ENCODE measurements around the gene PPM1L.

DNA sequence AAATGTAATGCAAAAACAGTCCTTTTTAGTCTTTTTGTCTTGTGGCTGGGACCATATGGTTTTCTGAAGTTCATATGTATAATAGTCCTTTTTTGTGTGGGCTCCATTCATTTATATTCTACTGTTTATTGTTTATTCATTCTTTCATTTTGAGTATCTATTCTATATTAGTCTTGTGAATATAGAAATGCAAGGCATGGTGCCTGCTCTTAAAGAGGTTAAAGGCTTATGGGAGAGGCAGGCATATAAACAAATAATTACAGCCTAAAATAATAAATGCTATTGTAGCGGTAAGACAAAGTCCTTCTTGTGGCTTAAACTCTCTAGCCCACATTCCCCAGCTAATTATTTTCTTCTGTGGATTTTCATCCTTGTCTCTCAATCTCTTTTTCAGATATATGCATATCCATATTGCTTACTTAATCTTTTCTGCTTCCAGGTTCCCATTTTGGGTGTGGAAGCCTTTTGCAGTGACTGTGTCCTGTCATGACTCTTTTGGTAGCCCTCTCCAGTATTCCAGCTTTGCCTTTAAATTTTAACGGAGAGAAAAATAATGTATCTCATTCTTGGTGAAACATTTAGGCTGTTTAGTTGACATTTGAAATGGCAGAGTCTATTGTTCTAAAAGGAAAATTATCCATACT is 101.6 kb downstream of the PPM1L start:
- no peak for TF ChIP-seq CTCF (conservative IDR thresholded peaks at IDR 0.05)
- no peak for TF ChIP-seq EZH2 (IDR thresholded peaks at IDR 0.05; ENCODE audit: low read depth)

Measured in PC-9 (cell line).